ENCODE results near the gene MARVELD1. TPM values are rescaled to one million over a fixed set of nuclear protein-coding genes. Genes with fewer than 3 reads are reported as not detected.
A peak's percentile ranks its signal among the peaks of the same experiment; 100 is the strongest.

The MARVELD1 gene
- total RNA-seq, 1 experiment from 2014 or later = 53.1 TPM

- Histone ChIP-seq H3K9me3 (ENCODE audit: control insufficient read depth, insufficient read depth, low read depth, low read length) (no peaks in the 10 kb centered on the region; the same call in 1 of the 2 replicates), H3K4me3 (ENCODE audit: low read depth in 2 of 2, low read length in 2 of 2) (no peak overlapping the region), H3K4me1 (ENCODE audit: control insufficient read depth, insufficient read depth, low read length) (no peaks in the 10 kb centered on the region; the same call in 1 of the 2 replicates), H3K27ac (ENCODE audit: low read length) (no peak overlapping the region), H3K36me3 (ENCODE audit: control insufficient read depth, insufficient read depth, low read length) (no peaks in the 10 kb centered on the region), H3K27me3 (ENCODE audit: control insufficient read depth, insufficient read depth, low read length) (no peaks in the 10 kb centered on the region)
- ChIA-PET POLR2A (no interaction called here), CTCF (interaction anchor here (0.6 to 0.8 kb wide), 4 partner anchors 19 to 30 kb away, joined by 3 read pairs; no protein-coding TSS in a partner anchor)
- TF ChIP-seq CTCF (IDR thresholded peaks at IDR 0.05) (peak; percentile 93), REST (IDR thresholded peaks at IDR 0.05; ENCODE audit: insufficient read depth in 1 of 2, low read depth in 2 of 2, low read length in 1 of 2) (no peak)
- BruUV-seq (replicated peaks) = no TSS peak
- ATAC-seq = peak; percentile 90
- intact Hi-C loops (cut with micrococcal nuclease; ENCODE audit: unreplicated experiment) (loop anchor here (1.0 to 2.0 kb wide), 2 partner anchors 22 to 55 kb away; no protein-coding TSS in a partner anchor), in situ Hi-C loops (cut with HindIII; ENCODE audit: low pct_unique_long_range_greater_than_20kb, low sequenced_read_pairs) (no loop called here)
- peak; percentile 82 for DNase-seq (ENCODE audit: low read depth, low spot score)
Measured at GRCh38 chr10:97731346-97732051, 18.0 kb downstream of the MARVELD1 start.

GRCh38 chr10:97732052-97732359, 18.5 kb downstream of the MARVELD1 start:
- H3K27ac ChIP-seq (ENCODE audit: low read length) = no peak overlapping the region
- ATAC-seq (no peak), DNase-seq (ENCODE audit: low read depth, low spot score) (no peak)
- H3K27me3 ChIP-seq (ENCODE audit: control insufficient read depth, insufficient read depth, low read length) = no peaks in the 10 kb centered on the region
- H3K9me3 ChIP-seq (ENCODE audit: control insufficient read depth, insufficient read depth, low read depth, low read length) = no peaks in the 10 kb centered on the region; the same call in 1 of the 2 replicates
- TF ChIP-seq SIN3A (IDR thresholded peaks at IDR 0.05; ENCODE audit: borderline replicate concordance, insufficient read depth, low read depth, low read length) (no peak), TCF7L2 (IDR thresholded peaks at IDR 0.05; ENCODE audit: low read depth, low read length) (no peak), CTCF (IDR thresholded peaks at IDR 0.05) (peak; percentile 70), REST (IDR thresholded peaks at IDR 0.05; ENCODE audit: insufficient read depth in 1 of 2, low read depth in 2 of 2, low read length in 1 of 2) (no peak), POLR2AphosphoS5 (IDR thresholded peaks at IDR 0.05; ENCODE audit: low read depth, low read length) (no peak)
- POLR2A ChIA-PET = no interaction called here
- in situ Hi-C loops (cut with HindIII; ENCODE audit: low pct_unique_long_range_greater_than_20kb, low sequenced_read_pairs) (no loop called here), intact Hi-C loops (cut with micrococcal nuclease; ENCODE audit: unreplicated experiment) (loop anchor here (2.0 kb wide), 1 partner anchor 55 kb away; no protein-coding TSS in a partner anchor)
- CTCF ChIA-PET = interaction anchor here (0.7 kb wide), 1 partner anchor 30 kb away, joined by 3 read pairs; no protein-coding TSS in a partner anchor
- no peak overlapping the region for H3K4me3 ChIP-seq (ENCODE audit: low read depth in 2 of 2, low read length in 2 of 2)
- no TSS peak for BruUV-seq (replicated peaks)
- no peaks in the 10 kb centered on the region for H3K36me3 ChIP-seq (ENCODE audit: control insufficient read depth, insufficient read depth, low read length)
- no peaks in the 10 kb centered on the region; the same call in 1 of the 2 replicates for H3K4me1 ChIP-seq (ENCODE audit: control insufficient read depth, insufficient read depth, low read length)

Measured in Panc1 (cell line).